Astrocyte of the cerebellum (primary cell): Measurements from ENCODE around the gene STK32C.
"Not testable (repeated sequence)": the region's sequence is repeated elsewhere in the genome, so short reads cannot be mapped to it uniquely, and the experiment has no call there.

ENCODE experiments used
- DNase-seq: peaks from one replicate; pipeline ENCODE4 v3.0.0-alpha.2; 2011; ENCODE audit warnings: low read depth
- H3K4me3 ChIP-seq: 2 replicates; pipeline ENCODE4 v1.5.1; 2011; ENCODE audit warnings: mild to moderate bottlenecking, low read depth, low read length, moderate library complexity
- CTCF ChIP-seq: IDR thresholded peaks from 2 replicates; pipeline ENCODE4 v1.5.1; 2012; ENCODE audit warnings: low read length, low read depth, moderate library complexity, mild to moderate bottlenecking; ENCODE audit errors: missing control alignments
- in situ Hi-C: cut with HindIII; loops from 2 replicates; pipeline ENCODE4 v1.10.0; 2017; ENCODE audit warnings: low sequenced_read_pairs

Gene STK32C

GRCh38 chr10:132341017-132341416, 33.3 kb upstream of the STK32C start:
- no peak for TF ChIP-seq CTCF
- DNase-seq, result no peak
- in situ Hi-C loops, result loop anchor here (5.0 to 10.0 kb wide), 2 partner anchors 109 to 136 kb away; no protein-coding TSS in a partner anchor
- H3K4me3 ChIP-seq, result no peak overlapping the region

DNA sequence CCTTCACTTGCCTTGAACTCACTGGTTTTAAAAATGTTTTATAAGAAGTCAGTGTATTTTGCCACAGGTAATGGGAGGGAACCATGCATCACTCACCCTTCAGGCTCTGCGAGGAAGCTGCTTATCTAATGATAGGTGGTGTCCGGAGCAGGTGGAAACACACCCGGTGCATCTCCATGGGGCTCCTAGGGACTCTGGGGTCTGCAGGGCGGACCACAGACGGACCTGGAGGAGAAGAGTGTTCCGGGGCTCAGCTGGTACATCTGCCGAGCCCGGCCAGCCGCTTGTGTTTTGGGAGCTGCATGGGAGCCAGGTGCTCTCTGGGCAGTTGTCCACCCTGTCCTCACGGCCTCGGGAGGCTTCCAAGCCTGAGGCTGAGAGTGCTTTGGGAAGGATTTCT, 31.5 kb upstream of the STK32C start:
- in situ Hi-C loops, result no loop called here
- no peak for DNase-seq
- no peak for TF ChIP-seq CTCF
- H3K4me3 ChIP-seq, result no peak overlapping the region

DNA sequence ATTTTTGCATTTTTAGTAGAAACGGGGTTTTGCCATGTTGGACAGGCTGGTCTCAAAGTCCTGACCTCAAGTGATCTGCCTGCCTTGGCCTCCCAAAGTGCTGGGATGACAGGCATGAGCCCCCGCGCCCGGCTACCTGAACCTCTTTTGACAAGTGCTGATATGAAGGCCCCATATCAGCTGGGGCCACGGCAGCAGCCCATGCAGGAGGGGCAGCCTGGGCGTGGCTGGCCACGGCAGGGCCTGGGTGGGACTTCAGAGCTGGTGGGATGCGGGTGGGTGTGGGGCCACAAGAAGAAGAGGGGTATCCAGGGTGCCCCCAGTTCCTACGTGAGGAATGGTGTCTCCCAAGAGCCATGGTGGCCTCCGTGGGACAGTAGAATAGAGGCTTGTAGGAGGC, 31.1 kb upstream of the STK32C start:
- DNase-seq, result no peak
- H3K4me3 ChIP-seq, result no peak overlapping the region
- in situ Hi-C loops, result no loop called here
- TF ChIP-seq CTCF, result no peak

- H3K4me3 ChIP-seq, in situ Hi-C loops, DNase-seq: not testable (repeated sequence)
Measured at GRCh38 chr10:132337854-132338253, 30.1 kb upstream of the STK32C start.

DNA sequence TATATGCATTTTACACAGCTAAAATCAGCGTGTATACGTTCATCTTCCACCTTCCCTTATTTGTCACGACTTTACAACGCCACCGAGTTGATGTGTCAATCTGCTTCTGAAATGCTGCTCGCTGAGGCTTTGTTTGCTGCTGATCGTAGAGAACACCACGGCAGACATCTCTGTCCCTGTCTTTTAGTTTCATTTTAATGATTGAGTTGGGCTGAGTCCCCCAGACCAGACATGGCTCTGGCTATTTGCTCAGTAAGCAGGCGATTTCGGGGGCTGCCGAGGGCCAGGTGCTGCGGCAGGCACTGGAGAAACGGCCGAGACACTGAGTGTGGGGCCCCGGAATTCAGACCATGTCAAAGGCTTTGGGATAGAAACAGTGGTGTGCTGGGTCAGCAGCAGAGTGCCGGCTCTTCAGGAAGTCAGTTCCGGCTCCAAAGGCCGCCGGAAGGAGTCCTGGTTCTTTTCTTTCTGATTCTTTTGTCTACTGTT, 29.2 kb upstream of the STK32C start:
- DNase-seq, result no peak
- peak overlapping the region; percentile 29 for H3K4me3 ChIP-seq
- in situ Hi-C loops, result no loop called here
- no peak for TF ChIP-seq CTCF

GRCh38 chr10:132336064-132336746, 28.5 kb upstream of the STK32C start:
- H3K4me3 ChIP-seq, result no peak overlapping the region
- in situ Hi-C loops, result no loop called here
- no peak for DNase-seq
- no peak for TF ChIP-seq CTCF

- in situ Hi-C loops, result no loop called here
- TF ChIP-seq CTCF, result no peak
- no peak for DNase-seq
- no peak overlapping the region for H3K4me3 ChIP-seq
Measured at GRCh38 chr10:132335189-132336063, 27.7 kb upstream of the STK32C start.
